K562 (cell line): ENCODE data around the gene TSPYL6. TPM values are rescaled to one million over a fixed set of nuclear protein-coding genes. Genes with fewer than 3 reads are reported as not detected.

Source experiments
- ATF4 ChIP-seq: fragments of 450-650 bp; formaldehyde crosslinking; IDR thresholded peaks from 2 replicates; pipeline ENCODE4 v1.4.0; 2022; ENCODE audit warnings: mild to moderate bottlenecking, moderate library complexity
- BACH1 ChIP-seq: fragments of 200-800 bp; sonication (Bioruptor generic); IDR thresholded peaks from 2 replicates; pipeline ENCODE4 v1.6.1; 2016; ENCODE audit warnings: missing genetic modification characterization, missing compliant biosample characterization
- BRCA1 ChIP-seq, 2 experiments: fragments of 450-650 bp in 1 of 2; sonication (generic) in 1 of 2; formaldehyde crosslinking in 1 of 2; IDR thresholded peaks; 2 replicates each; pipeline versions ENCODE4 v1.5.0 to v1.6.1; 2017 to 2020; ENCODE audit warnings: mild to moderate bottlenecking in 1 of 2, missing genetic modification reagents in 1 of 2
- CC2D1A ChIP-seq: fragments of 450-650 bp; IDR thresholded peaks from 2 replicates; pipeline ENCODE4 v1.6.1; 2017; ENCODE audit warnings: mild to moderate bottlenecking
- CEBPG ChIP-seq, 3 experiments: fragments of 200-800 bp in 1 of 3; sonication (Bioruptor generic) in 1 of 3; sonication (generic) in 1 of 3; formaldehyde crosslinking in 1 of 3; IDR thresholded peaks in 2 of 3; conservative IDR thresholded peaks in 1 of 3; 2 replicates each; pipeline versions ENCODE4 v1.6.1 to v1.8.0; 2016 to 2022; ENCODE audit warnings: missing compliant biosample characterization in 2 of 3, missing genetic modification characterization in 2 of 3, mild to moderate bottlenecking in 1 of 3, missing genetic modification reagents in 1 of 3
- E2F3 ChIP-seq: fragments of 250-450 bp; sonication (Bioruptor Pico); IDR thresholded peaks from 2 replicates; pipeline ENCODE4 v1.4.0; 2020; ENCODE audit warnings: mild to moderate bottlenecking
- EHMT2 ChIP-seq: fragments of 450-650 bp; IDR thresholded peaks from 2 replicates; pipeline ENCODE4 v1.6.1; 2018; ENCODE audit warnings: antibody characterized with exemption
- HDAC3 ChIP-seq: fragments of 450-650 bp; IDR thresholded peaks from 2 replicates; pipeline ENCODE4 v1.6.1; 2018; ENCODE audit warnings: borderline replicate concordance, mild to moderate bottlenecking, moderate library complexity; ENCODE audit not compliant: partially characterized antibody
- IFI16 ChIP-seq: fragments of 250-450 bp; sonication (Bioruptor Pico); IDR thresholded peaks from 2 replicates; pipeline ENCODE4 v2.1.2; 2022; ENCODE audit warnings: mild to moderate bottlenecking, inconsistent platforms
- MTA1 ChIP-seq: fragments of 450-650 bp; IDR thresholded peaks from 2 replicates; pipeline ENCODE4 v1.6.1; 2017; ENCODE audit warnings: borderline replicate concordance
- MTA3 ChIP-seq: fragments of 450-650 bp; formaldehyde crosslinking; IDR thresholded peaks from 2 replicates; pipeline ENCODE4 v1.6.1; 2017; ENCODE audit warnings: mild to moderate bottlenecking, borderline replicate concordance
- PHB ChIP-seq: fragments of 250-450 bp; sonication (Bioruptor Pico); IDR thresholded peaks from 2 replicates; pipeline ENCODE4 v1.5.0; 2021
- POLR2G ChIP-seq: fragments of 200-400 bp; formaldehyde crosslinking; IDR thresholded peaks from 2 replicates; pipeline ENCODE4 v1.6.1; 2017; ENCODE audit warnings: low read depth, mild to moderate bottlenecking, antibody characterized with exemption, low read length, moderate library complexity
- SMARCA4 ChIP-seq: fragments of 450-650 bp; IDR thresholded peaks from 2 replicates; pipeline ENCODE4 v1.6.1; 2016
- TRIM24 ChIP-seq, 2 experiments: fragments of 450-650 bp; IDR thresholded peaks; 2 replicates each; pipeline ENCODE4 v1.6.1; 2016
- ZBTB40 ChIP-seq, 2 experiments: fragments of 450-650 bp in 1 of 2; sonication (generic) in 1 of 2; formaldehyde crosslinking in 1 of 2; IDR thresholded peaks; 2 replicates each; pipeline versions ENCODE4 v1.7.1 to v1.9.0; 2016 to 2022; ENCODE audit warnings: inconsistent platforms in 1 of 2, mild to moderate bottlenecking in 1 of 2, missing genetic modification reagents in 1 of 2
- ZNF134 ChIP-seq: fragments of 250-450 bp; sonication (Bioruptor Pico); conservative IDR thresholded peaks from 2 replicates; pipeline ENCODE4 v1.4.0; 2020
- ZNF311 ChIP-seq: fragments of 250-450 bp; sonication (Bioruptor Pico); IDR thresholded peaks from 2 replicates; pipeline ENCODE4 v1.4.0; 2020; ENCODE audit warnings: mild to moderate bottlenecking, moderate library complexity
- ZNF695 ChIP-seq: fragments of 450-650 bp; formaldehyde crosslinking; IDR thresholded peaks from 2 replicates; pipeline ENCODE4 v1.4.0; 2020; ENCODE audit warnings: mild to moderate bottlenecking, moderate library complexity
- ZNF707 ChIP-seq: fragments of 250-450 bp; sonication (Bioruptor Pico); conservative IDR thresholded peaks from 2 replicates; pipeline ENCODE4 v1.8.0; 2022; ENCODE audit warnings: inconsistent platforms, mild to moderate bottlenecking, moderate library complexity
- polyA plus RNA-seq, 8 experiments: library from polyadenylated mRNA; depleted of rRNA in 4 of 8; stranded (reverse) in 5 of 8; unstranded in 3 of 8; fragments of >200 nt; fragmentation: Nextera tagmentation in 2 of 8; fragmentation: Illumina TruSeq in 1 of 8; extraction: Ambion mirVana in 2 of 8; extraction: Trizol in 1 of 8; gene quantifications; 2 replicates each; pipeline versions ENCODE4 v1.2.1 to v1.2.3, GENCODE V29; 2011 to 2014; ENCODE audit warnings: inconsistent platforms in 1 of 8, missing spikeins in 1 of 8
- total RNA-seq, 7 experiments: library from RNA; depleted of rRNA in 6 of 7; stranded (reverse); fragments of >200 nt in 6 of 7; fragmentation: Illumina TruSeq in 2 of 7; extraction: Trizol in 2 of 7; gene quantifications; 2 replicates each; pipeline versions ENCODE4 v1.2.1 to v1.2.3, GENCODE V29; 2011 to 2021; ENCODE audit warnings: low replicate concordance in 1 of 7

Gene TSPYL6
- total and polyA plus RNA-seq, 9 of the 15 experiments (the other 6 are each of a cell fraction or from before 2014, with no cell fraction given) = 1.5 to 10.1 (median 7.6) TPM

DNA sequence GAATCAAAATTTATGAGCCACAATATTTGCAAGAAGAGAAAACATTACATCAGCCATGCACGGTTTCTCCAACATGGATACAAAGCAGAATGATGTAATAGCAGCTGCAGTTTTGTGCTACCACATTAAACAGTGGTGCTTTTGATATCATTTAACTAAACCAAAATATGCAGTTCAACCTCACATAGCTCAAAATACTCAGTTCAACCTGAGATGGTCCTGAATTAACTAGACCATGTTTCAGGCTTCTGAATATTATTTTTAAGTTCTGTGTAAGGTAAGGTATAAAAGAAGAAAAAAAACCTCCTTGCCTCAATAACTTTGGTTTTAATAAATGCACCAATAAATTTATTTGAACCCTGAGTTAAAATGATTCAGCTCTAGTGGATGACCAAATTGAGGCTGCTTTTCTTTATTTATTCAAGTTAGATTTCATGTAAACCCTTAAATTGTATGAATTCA, 18.8 kb upstream of the TSPYL6 start (continued):
- TF ChIP-seq ZNF311 (CRISPR knock-in tag) = peak; percentile 62; the same call in 1 of the 2 replicates
- no peak for TF ChIP-seq IFI16 (CRISPR knock-in tag)
- no peak for TF ChIP-seq ZNF134 (CRISPR knock-in tag)
- no peak for TF ChIP-seq ZNF695
- no peak for TF ChIP-seq HDAC3
- peak; percentile 77 for TF ChIP-seq BACH1 (tag)
- no peak for TF ChIP-seq MTA1
- peak; percentile 81 for TF ChIP-seq CEBPG (CRISPR knock-in tag; IDR thresholded peaks at IDR 0.05)
- TF ChIP-seq CEBPG (tag; conservative IDR thresholded peaks at IDR 0.05 in 1 of 2, IDR thresholded peaks at IDR 0.05 in 1 of 2) = peak; percentile 96 to 97
- TF ChIP-seq PHB (CRISPR knock-in tag) = no peak
- TF ChIP-seq BRCA1 (IDR thresholded peaks at IDR 0.05) = no peak
- no peak for TF ChIP-seq BRCA1 (CRISPR knock-in tag; IDR thresholded peaks at IDR 0.05)
- TF ChIP-seq E2F3 (CRISPR knock-in tag) = no peak
- no peak for TF ChIP-seq CC2D1A
- TF ChIP-seq ZBTB40 (IDR thresholded peaks at IDR 0.05) = no peak
- TF ChIP-seq ZBTB40 (CRISPR knock-in tag; IDR thresholded peaks at IDR 0.05) = no peak
- TF ChIP-seq TRIM24 (IDR thresholded peaks at IDR 0.05) = peak; percentile 85 to 88; a peak in 3 of 4 replicates
- TF ChIP-seq MTA3 = no peak
- TF ChIP-seq ATF4 (CRISPR knock-in tag) = peak; percentile 88
- TF ChIP-seq POLR2G = no peak
- TF ChIP-seq SMARCA4 = no peak
- no peak for TF ChIP-seq EHMT2
- TF ChIP-seq ZNF707 (CRISPR knock-in tag) = no peak
